ENCODE data around the gene NMD3. TPM values are rescaled to one million over a fixed set of nuclear protein-coding genes. Genes with fewer than 3 reads are reported as not detected.

The NMD3 gene
- total RNA-seq, 1 experiment from 2014 or later = 55.6 TPM

DNA sequence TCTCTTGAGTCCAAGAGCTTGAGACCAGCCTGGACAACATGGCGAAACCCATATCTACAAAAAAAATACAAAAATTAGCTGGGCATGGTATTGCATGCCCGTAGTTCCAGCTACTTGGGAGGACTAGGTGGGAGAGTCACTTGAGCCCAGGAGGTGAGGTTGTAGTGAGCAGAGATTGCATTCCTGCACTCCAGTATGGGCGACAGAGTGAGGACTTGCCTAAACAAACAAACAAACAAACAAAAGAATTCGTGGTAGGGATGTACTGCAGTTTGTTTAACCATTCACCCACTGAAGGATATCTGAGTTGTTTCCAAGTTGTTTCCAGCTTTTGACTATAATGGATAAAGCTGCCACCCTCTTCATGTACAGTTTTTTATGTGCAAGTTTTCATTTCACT is 7.5 kb upstream of the NMD3 start:
- no peak overlapping the region for H4K91ac ChIP-seq (ENCODE audit: insufficient read length, low read depth, low read length)
- H3K4me1 Mint-ChIP-seq = peaks cover 4 to 11% of the 10 kb centered on the region in 2 experiments; a peak in 1 of 4 replicates
- no peak overlapping the region for H4K8ac ChIP-seq (replicated peaks; ENCODE audit: insufficient read length, low read depth, low read length)
- H3K56ac ChIP-seq (ENCODE audit: insufficient read length, low read depth, low read length) = no peak overlapping the region
- no peaks in the 10 kb centered on the region for H3K9me3 Mint-ChIP-seq
- H2AK5ac ChIP-seq (ENCODE audit: insufficient read length, low read length) = no peak overlapping the region
- H3K23me2 ChIP-seq (ENCODE audit: insufficient read length, low read depth, low read length, poor library complexity, severe bottlenecking) = no peaks in the 10 kb centered on the region
- no peak overlapping the region for H3T11ph ChIP-seq (ENCODE audit: low read length)
- H2BK15ac ChIP-seq (ENCODE audit: low read depth, low read length) = no peak overlapping the region
- no peak overlapping the region for H2BK5ac ChIP-seq (ENCODE audit: insufficient read length, low read length)
- TF ChIP-seq, protein P1, sequence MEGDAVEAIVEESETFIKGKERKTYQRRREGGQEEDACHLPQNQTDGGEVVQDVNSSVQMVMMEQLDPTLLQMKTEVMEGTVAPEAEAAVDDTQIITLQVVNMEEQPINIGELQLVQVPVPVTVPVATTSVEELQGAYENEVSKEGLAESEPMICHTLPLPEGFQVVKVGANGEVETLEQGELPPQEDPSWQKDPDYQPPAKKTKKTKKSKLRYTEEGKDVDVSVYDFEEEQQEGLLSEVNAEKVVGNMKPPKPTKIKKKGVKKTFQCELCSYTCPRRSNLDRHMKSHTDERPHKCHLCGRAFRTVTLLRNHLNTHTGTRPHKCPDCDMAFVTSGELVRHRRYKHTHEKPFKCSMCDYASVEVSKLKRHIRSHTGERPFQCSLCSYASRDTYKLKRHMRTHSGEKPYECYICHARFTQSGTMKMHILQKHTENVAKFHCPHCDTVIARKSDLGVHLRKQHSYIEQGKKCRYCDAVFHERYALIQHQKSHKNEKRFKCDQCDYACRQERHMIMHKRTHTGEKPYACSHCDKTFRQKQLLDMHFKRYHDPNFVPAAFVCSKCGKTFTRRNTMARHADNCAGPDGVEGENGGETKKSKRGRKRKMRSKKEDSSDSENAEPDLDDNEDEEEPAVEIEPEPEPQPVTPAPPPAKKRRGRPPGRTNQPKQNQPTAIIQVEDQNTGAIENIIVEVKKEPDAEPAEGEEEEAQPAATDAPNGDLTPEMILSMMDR (conservative IDR thresholded peaks at IDR 0.05) = no peak
- no peaks in the 10 kb centered on the region for H3K9me3 ChIP-seq (ENCODE audit: control insufficient read depth, low read depth, low read length)
- no peak overlapping the region for H2BK120ac ChIP-seq (ENCODE audit: low read depth, low read length, poor library complexity, severe bottlenecking)
- no peaks in the 10 kb centered on the region for H3K27me3 ChIP-seq (ENCODE audit: insufficient read depth, low read length)
- no peak overlapping the region for H3K9ac ChIP-seq (ENCODE audit: extremely low read depth, insufficient read length, low read length)
- no peaks in the 10 kb centered on the region for H3K79me1 ChIP-seq (ENCODE audit: insufficient read depth, low read depth, low read length, poor library complexity, severe bottlenecking)
- no peaks in the 10 kb centered on the region for H3K36me3 Mint-ChIP-seq (ENCODE audit: insufficient read depth in 1 of 3, low read depth in 3 of 3)
- H4K20me1 ChIP-seq (ENCODE audit: control insufficient read depth, insufficient read depth, insufficient read length) = no peaks in the 10 kb centered on the region
- no peak overlapping the region for H3K4me2 ChIP-seq (ENCODE audit: insufficient read depth, insufficient read length, low read length)
- H3K79me2 ChIP-seq (ENCODE audit: insufficient read depth, low read length) = no peaks in the 10 kb centered on the region
- H3K27ac ChIP-seq (ENCODE audit: insufficient read length, low read depth, low read length) = no peak overlapping the region
- no peak overlapping the region for H2BK20ac ChIP-seq (ENCODE audit: low read depth, low read length, poor library complexity, severe bottlenecking)
- H3K27ac Mint-ChIP-seq = peak overlapping the region in 1 of 3 experiments; percentile 20; a peak in 2 of 7 replicates
- no peak overlapping the region for H3K4me3 Mint-ChIP-seq
- WGBS (ENCODE audit: extremely low coverage, insufficient read length, low lambda C conversion rate) = no CpG with 5 or more reads among the region's 4 CpGs
- no peak overlapping the region for H3K23ac ChIP-seq (ENCODE audit: insufficient read length, low read depth, low read length)
- no peaks in the 10 kb centered on the region; the same call in 1 of the 2 replicates for H3K4me1 ChIP-seq (ENCODE audit: insufficient read depth, low read length)
- no peak overlapping the region for H4K5ac ChIP-seq (ENCODE audit: insufficient read length, low read depth, low read length)
- no peak overlapping the region for H3K14ac ChIP-seq (ENCODE audit: insufficient read depth, low read length)
- no peak overlapping the region for H3K4ac ChIP-seq (ENCODE audit: low read depth, low read length)
- no peaks in the 10 kb centered on the region; the same call in 1 of the 2 replicates for H3K27me3 Mint-ChIP-seq (ENCODE audit: low read depth)
- no peak for DNase-seq
- H3K18ac ChIP-seq (ENCODE audit: insufficient read length, low read depth, low read length) = no peak overlapping the region
- no peak overlapping the region for H2AFZ ChIP-seq (ENCODE audit: low read length)
- H2BK12ac ChIP-seq (ENCODE audit: insufficient read length, low read depth, low read length) = no peak overlapping the region
